GM21619 (cell line): ENCODE measurements around the gene SOSTDC1.
"Not testable (repeated sequence)": the region's sequence is repeated elsewhere in the genome, so short reads cannot be mapped to it uniquely, and the experiment has no call there.

Experiments
- ATAC-seq: cut with Tn5 transposase; IDR thresholded peaks from one replicate; pipeline ENCODE4 v1.9.1; 2021; ENCODE audit not compliant: unreplicated experiment

The SOSTDC1 gene

GRCh38 chr7:16465469-16466361 lies at the start of gene SOSTDC1:
TSS of gene SOSTDC1 (minus strand) at chr7:16465738. CDS start at chr7:16465668, 70 bp downstream.
- no peak for ATAC-seq

- no peak for ATAC-seq
Observed at GRCh38 chr7:16514729-16515128, 49.2 kb upstream of the SOSTDC1 start.

GRCh38 chr7:16514271-16514670 lies 48.7 kb upstream of the SOSTDC1 start:
- no peak for ATAC-seq

- ATAC-seq, result no peak
Observed at GRCh38 chr7:16512097-16512496, 46.6 kb upstream of the SOSTDC1 start.

- no peak for ATAC-seq
Observed at GRCh38 chr7:16511314-16511713, 45.8 kb upstream of the SOSTDC1 start.

GRCh38 chr7:16509829-16510228 lies 44.3 kb upstream of the SOSTDC1 start:
- ATAC-seq, result no peak

- not testable (repeated sequence) for ATAC-seq
Observed at GRCh38 chr7:16506422-16506821, 40.9 kb upstream of the SOSTDC1 start.

- no peak for ATAC-seq
Observed at GRCh38 chr7:16504019-16504418, 38.5 kb upstream of the SOSTDC1 start.

- no peak for ATAC-seq
Observed at GRCh38 chr7:16502303-16502702, 36.8 kb upstream of the SOSTDC1 start.

GRCh38 chr7:16498122-16498521 lies 32.6 kb upstream of the SOSTDC1 start:
- no peak for ATAC-seq

- ATAC-seq, result no peak
Observed at GRCh38 chr7:16494955-16495719, 29.6 kb upstream of the SOSTDC1 start.

- no peak for ATAC-seq
Observed at GRCh38 chr7:16494551-16494950, 29.0 kb upstream of the SOSTDC1 start.

GRCh38 chr7:16493266-16493665 lies 27.7 kb upstream of the SOSTDC1 start:
- ATAC-seq, result no peak

- ATAC-seq, result no peak
Observed at GRCh38 chr7:16492513-16493062, 27.1 kb upstream of the SOSTDC1 start.

GRCh38 chr7:16491148-16491547 lies 25.6 kb upstream of the SOSTDC1 start:
- no peak for ATAC-seq

- no peak for ATAC-seq
Observed at GRCh38 chr7:16484453-16485158, 19.1 kb upstream of the SOSTDC1 start.

- no peak for ATAC-seq
Observed at GRCh38 chr7:16479591-16479990, 14.1 kb upstream of the SOSTDC1 start.

GRCh38 chr7:16479161-16479560 lies 13.6 kb upstream of the SOSTDC1 start:
- no peak for ATAC-seq

- no peak for ATAC-seq
Observed at GRCh38 chr7:16471933-16472332, 6.4 kb upstream of the SOSTDC1 start.

- no peak for ATAC-seq
Observed at GRCh38 chr7:16463949-16464715, 1.4 kb downstream of the SOSTDC1 start.
